Peyer's patch (tissue), 4 donors: Measurements from ENCODE around the gene P2RY8.

ENCODE experiments used
- CTCF ChIP-seq, 6 experiments: fragments of 450-650 bp in 4 of 6; fragments of 200-600 bp in 2 of 6; sonication (generic) in 1 of 6; IDR thresholded peaks; one replicate each; pipeline ENCODE4 v1.5.1; 2017 to 2019; ENCODE audit warnings: antibody characterized with exemption in 6 of 6, mild to moderate bottlenecking in 3 of 6, moderate library complexity in 1 of 6
- POLR2A ChIP-seq, 2 donors: fragments of 450-650 bp; IDR thresholded peaks; one replicate each; pipeline ENCODE4 v1.5.1; 2017; ENCODE audit warnings: antibody characterized with exemption in 2 of 2, mild to moderate bottlenecking in 2 of 2, moderate library complexity in 2 of 2

GRCh38 chrX:1551959-1552546 is 15.1 kb upstream of the P2RY8 start:
- TF ChIP-seq CTCF (IDR thresholded peaks at IDR 0.05): no peak
- TF ChIP-seq POLR2A (IDR thresholded peaks at IDR 0.05): no peak
